ENCODE measurements around the gene ELFN1. TPM values are rescaled to one million over a fixed set of nuclear protein-coding genes. Genes with fewer than 3 reads are reported as not detected.

ELFN1 gene
- total and polyA plus RNA-seq, 2 donors (not counting 3 experiments of a cell fraction or from before 2014, with no cell fraction given): 0.37 to 1.0 TPM

DNA sequence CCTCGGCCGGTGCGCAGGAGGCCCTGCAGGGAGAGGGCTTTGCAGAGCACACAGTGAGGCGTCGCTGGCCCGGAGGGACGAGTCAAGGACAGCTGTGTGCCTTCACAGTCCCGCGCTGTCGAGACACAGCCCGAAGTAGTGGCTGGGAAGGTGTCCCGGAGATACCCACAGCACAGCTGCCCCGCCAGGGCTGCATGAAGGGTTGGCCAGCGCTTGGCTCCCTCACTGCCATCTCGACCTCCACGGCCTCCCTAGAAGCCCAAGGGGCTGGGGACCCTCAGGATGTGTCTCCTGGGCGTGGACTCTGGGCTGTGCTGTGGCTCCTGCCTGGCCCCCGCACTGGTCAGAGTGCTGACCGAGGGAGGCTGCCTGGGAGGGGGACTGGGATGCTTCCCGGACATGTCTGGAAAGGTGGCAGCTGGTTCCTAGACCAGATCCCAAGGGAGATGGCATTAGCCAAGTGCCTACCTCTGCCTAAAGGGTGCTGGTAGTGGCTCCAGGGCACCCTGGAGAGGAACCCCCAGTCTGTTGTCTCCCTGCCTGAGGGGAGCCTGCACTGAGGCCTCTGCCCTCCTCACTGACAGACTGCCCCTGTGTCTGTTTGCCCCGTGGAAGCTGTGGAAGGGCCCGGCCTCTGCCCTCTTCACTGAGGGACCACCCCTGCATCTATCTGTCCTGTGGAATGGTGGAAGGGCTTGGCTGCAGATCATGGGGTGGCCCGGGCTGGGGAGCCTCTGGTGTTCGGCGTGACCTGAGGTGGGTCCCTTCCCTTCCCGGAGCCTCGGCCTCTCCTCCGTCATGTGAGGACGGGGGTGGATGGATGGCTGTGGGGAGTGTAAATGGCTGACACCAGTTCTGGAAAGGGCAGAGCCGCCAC lies 5.8 kb downstream of the ELFN1 start:
- H3K4me1 ChIP-seq (ENCODE audit: control insufficient read depth, extremely low read depth, insufficient read depth, low read length): no peaks in the 10 kb centered on the region
- H3K36me3 ChIP-seq (ENCODE audit: control insufficient read depth in 2 of 2, extremely low read depth in 1 of 2, insufficient read depth in 2 of 2, low read length in 2 of 2): no peaks in the 10 kb centered on the region
- no TSS peak for BruUV-seq (replicated peaks)
- ChIA-PET POLR2A (no interaction called here), CTCF (interaction anchor here (1.2 kb wide), 1 partner anchor 11 kb away, joined by 4 read pairs; no protein-coding TSS in a partner anchor)
- H3K27ac ChIP-seq (ENCODE audit: insufficient read depth, low read depth, low read length): no peak overlapping the region
- no peak for DNase-seq (ENCODE audit: low read depth, low spot score)
- H3K9me1 ChIP-seq (replicated peaks; ENCODE audit: control insufficient read depth, extremely low read depth, insufficient read depth, low read length): no peaks in the 10 kb centered on the region
- TF ChIP-seq FOS (IDR thresholded peaks at IDR 0.05; ENCODE audit: borderline replicate concordance, insufficient read depth, low read length): no peak
- TF ChIP-seq EZH2 (IDR thresholded peaks at IDR 0.05; ENCODE audit: borderline replicate concordance, low read depth, low read length, severe bottlenecking): no peak
- TF ChIP-seq, protein P1, sequence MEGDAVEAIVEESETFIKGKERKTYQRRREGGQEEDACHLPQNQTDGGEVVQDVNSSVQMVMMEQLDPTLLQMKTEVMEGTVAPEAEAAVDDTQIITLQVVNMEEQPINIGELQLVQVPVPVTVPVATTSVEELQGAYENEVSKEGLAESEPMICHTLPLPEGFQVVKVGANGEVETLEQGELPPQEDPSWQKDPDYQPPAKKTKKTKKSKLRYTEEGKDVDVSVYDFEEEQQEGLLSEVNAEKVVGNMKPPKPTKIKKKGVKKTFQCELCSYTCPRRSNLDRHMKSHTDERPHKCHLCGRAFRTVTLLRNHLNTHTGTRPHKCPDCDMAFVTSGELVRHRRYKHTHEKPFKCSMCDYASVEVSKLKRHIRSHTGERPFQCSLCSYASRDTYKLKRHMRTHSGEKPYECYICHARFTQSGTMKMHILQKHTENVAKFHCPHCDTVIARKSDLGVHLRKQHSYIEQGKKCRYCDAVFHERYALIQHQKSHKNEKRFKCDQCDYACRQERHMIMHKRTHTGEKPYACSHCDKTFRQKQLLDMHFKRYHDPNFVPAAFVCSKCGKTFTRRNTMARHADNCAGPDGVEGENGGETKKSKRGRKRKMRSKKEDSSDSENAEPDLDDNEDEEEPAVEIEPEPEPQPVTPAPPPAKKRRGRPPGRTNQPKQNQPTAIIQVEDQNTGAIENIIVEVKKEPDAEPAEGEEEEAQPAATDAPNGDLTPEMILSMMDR (IDR thresholded peaks at IDR 0.05; ENCODE audit: extremely low read depth in 1 of 2, insufficient read depth in 1 of 2, low read depth in 1 of 2, low read length in 2 of 2): no peak
- no peak for TF ChIP-seq POLR2AphosphoS5 (IDR thresholded peaks at IDR 0.05; ENCODE audit: insufficient read depth, low read depth, low read length)
- no peak for TF ChIP-seq GATA2 (IDR thresholded peaks at IDR 0.05; ENCODE audit: insufficient read depth, insufficient read length, low read depth, low read length)
- TF ChIP-seq, protein P2, sequence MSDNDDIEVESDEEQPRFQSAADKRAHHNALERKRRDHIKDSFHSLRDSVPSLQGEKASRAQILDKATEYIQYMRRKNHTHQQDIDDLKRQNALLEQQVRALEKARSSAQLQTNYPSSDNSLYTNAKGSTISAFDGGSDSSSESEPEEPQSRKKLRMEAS (IDR thresholded peaks at IDR 0.05; ENCODE audit: insufficient read depth, insufficient read length): no peak
- no peak for TF ChIP-seq POLR2A (IDR thresholded peaks at IDR 0.05; ENCODE audit: low read depth, low read length)
- no peak for TF ChIP-seq JUN (IDR thresholded peaks at IDR 0.05; ENCODE audit: borderline replicate concordance, insufficient read depth, insufficient read length, low read depth)
- no peak for TF ChIP-seq MYC (IDR thresholded peaks at IDR 0.05; ENCODE audit: low read depth, low read length)
- no peaks in the 10 kb centered on the region for H3K9me3 ChIP-seq (replicated peaks; ENCODE audit: control insufficient read depth, insufficient read depth, low read length)
- no peak overlapping the region for H3K4me3 ChIP-seq (replicated peaks in 1 of 3; ENCODE audit: insufficient read depth in 1 of 3, low read depth in 1 of 3, low read length in 3 of 3)
- H3K27me3 ChIP-seq (ENCODE audit: control insufficient read depth in 2 of 2, insufficient read depth in 2 of 2, low read length in 2 of 2): peaks cover 4% of the 10 kb centered on the region in 2 experiments
- H3K79me2 ChIP-seq (ENCODE audit: control insufficient read depth, insufficient read depth, low read length): no peaks in the 10 kb centered on the region
- intact Hi-C loops (cut with micrococcal nuclease): no loop called here
- no peak overlapping the region for H3K9ac ChIP-seq (replicated peaks; ENCODE audit: extremely low read depth, insufficient read depth, low read length)
- H4K20me1 ChIP-seq (replicated peaks; ENCODE audit: control insufficient read depth, extremely low read depth, insufficient read depth, low read length): no peaks in the 10 kb centered on the region
- no peak overlapping the region for H2AFZ ChIP-seq (ENCODE audit: low read depth, low read length)
- dilution Hi-C loops (cut with MboI; ENCODE audit: extremely low pct_ligation_motif_present, low sequenced_read_pairs): no loop called here
- H3K4me2 ChIP-seq (ENCODE audit: insufficient read depth, low read length): no peak overlapping the region
- FAIRE-seq: no peak

Data from endothelial cell of umbilical vein (primary cell).